GM19463 (cell line): ENCODE data around the gene SMC2.

Experiments
- ATAC-seq: cut with Tn5 transposase; IDR thresholded peaks from one replicate; pipeline ENCODE4 v1.9.1; 2021; ENCODE audit warnings: mild to moderate bottlenecking, moderate library complexity; ENCODE audit not compliant: unreplicated experiment

The SMC2 gene

GRCh38 chr9:104104360-104104759 is 10.3 kb downstream of the SMC2 start:
- no peak for ATAC-seq

GRCh38 chr9:104107799-104108198 is 13.7 kb downstream of the SMC2 start:
- no peak for ATAC-seq

GRCh38 chr9:104108315-104108714 is 14.2 kb downstream of the SMC2 start:
- ATAC-seq = no peak

GRCh38 chr9:104110509-104110908 is 16.4 kb downstream of the SMC2 start:
- ATAC-seq = no peak

GRCh38 chr9:104118916-104119315 is 24.8 kb downstream of the SMC2 start:
- no peak for ATAC-seq

GRCh38 chr9:104121022-104121421 is 26.9 kb downstream of the SMC2 start:
- ATAC-seq = no peak

- ATAC-seq = no peak
Observed at GRCh38 chr9:104138243-104138868, 44.2 kb downstream of the SMC2 start.

- ATAC-seq = no peak
Observed at GRCh38 chr9:104142799-104143549, 48.9 kb downstream of the SMC2 start.

- no peak for ATAC-seq
Observed at GRCh38 chr9:104143550-104143910, 49.4 kb downstream of the SMC2 start.

- no peak for ATAC-seq
Observed at GRCh38 chr9:104144336-104144735, 50.2 kb downstream of the SMC2 start.

GRCh38 chr9:104173067-104173466 is 79.0 kb downstream of the SMC2 start:
- ATAC-seq = no peak

- ATAC-seq = no peak
Observed at GRCh38 chr9:104177003-104177611, 83.0 kb downstream of the SMC2 start.

GRCh38 chr9:104177676-104178075 is 83.6 kb downstream of the SMC2 start:
- ATAC-seq = no peak
